ENCODE measurements around the gene VGF. TPM values are rescaled to one million over a fixed set of nuclear protein-coding genes. Genes with fewer than 3 reads are reported as not detected.
A peak's percentile ranks its signal among the peaks of the same experiment; 100 is the strongest.
"Not testable (repeated sequence)": the region's sequence is repeated elsewhere in the genome, so short reads cannot be mapped to it uniquely, and the experiment has no call there.

The VGF gene
- total and polyA plus RNA-seq, 4 donors, result not detected

- ATAC-seq (ENCODE audit: low FRiP score) (no peak), DNase-seq (no peak)
- H3K36me3 ChIP-seq (ENCODE audit: control insufficient read depth in 1 of 2, insufficient read depth in 2 of 2, low read length in 1 of 2), result no peaks in the 10 kb centered on the region
- H3K4me1 ChIP-seq (ENCODE audit: control insufficient read depth in 1 of 2, insufficient read depth in 2 of 2, low read length in 2 of 2), result peaks cover 0 to 5% of the 10 kb centered on the region in 2 donors
- 54 to 62% methylated on average over 4 of the region's 4 CpGs for WGBS, 2 donors
- peak overlapping the region; percentile 77 to 83 for H3K27ac ChIP-seq (ENCODE audit: low read depth in 1 of 2, low read length in 2 of 2)
- intact Hi-C loops (cut with DNase I), result no loop called here
- H3K9me3 ChIP-seq (ENCODE audit: control insufficient read depth, low read length), result no peaks in the 10 kb centered on the region
- H3K4me3 ChIP-seq (ENCODE audit: low read length in 2 of 2), result no peak overlapping the region
- H3K27me3 ChIP-seq (ENCODE audit: control insufficient read depth in 1 of 2, insufficient read depth in 2 of 2, low read length in 1 of 2), result no peaks in the 10 kb centered on the region
Observed at GRCh38 chr7:101120315-101120714, 45.1 kb downstream of the VGF start.

- no peaks in the 10 kb centered on the region for H3K36me3 ChIP-seq (ENCODE audit: control insufficient read depth in 1 of 2, insufficient read depth in 2 of 2, low read length in 1 of 2)
- H3K4me3 ChIP-seq (ENCODE audit: low read length in 2 of 2), result no peak overlapping the region
- no peaks in the 10 kb centered on the region for H3K9me3 ChIP-seq (ENCODE audit: control insufficient read depth, low read length)
- no peak for DNase-seq
- WGBS, 2 donors, result 8 to 10% methylated on average over 10 of the region's 10 CpGs
- peaks cover 0 to 5% of the 10 kb centered on the region in 2 donors for H3K4me1 ChIP-seq (ENCODE audit: control insufficient read depth in 1 of 2, insufficient read depth in 2 of 2, low read length in 2 of 2)
- H3K27me3 ChIP-seq (ENCODE audit: control insufficient read depth in 1 of 2, insufficient read depth in 2 of 2, low read length in 1 of 2), result no peaks in the 10 kb centered on the region
- ATAC-seq (ENCODE audit: low FRiP score), result no peak
- H3K27ac ChIP-seq (ENCODE audit: low read depth in 1 of 2, low read length in 2 of 2), result peak overlapping the region; percentile 31 to 83
- intact Hi-C loops (cut with DNase I), result no loop called here
Observed at GRCh38 chr7:101119876-101120275, 45.5 kb downstream of the VGF start.

GRCh38 chr7:101118856-101119255 lies 46.5 kb downstream of the VGF start:
- Histone ChIP-seq H3K4me1 (ENCODE audit: control insufficient read depth in 1 of 2, insufficient read depth in 2 of 2, low read length in 2 of 2) (peaks cover 0 to 5% of the 10 kb centered on the region in 2 donors), H3K36me3 (ENCODE audit: control insufficient read depth in 1 of 2, insufficient read depth in 2 of 2, low read length in 1 of 2) (no peaks in the 10 kb centered on the region), H3K27me3 (ENCODE audit: control insufficient read depth in 1 of 2, insufficient read depth in 2 of 2, low read length in 1 of 2) (no peaks in the 10 kb centered on the region), H3K27ac (ENCODE audit: low read depth in 1 of 2, low read length in 2 of 2) (peak overlapping the region in 1 of 2 donors; percentile 89), H3K9me3 (ENCODE audit: control insufficient read depth, low read length) (no peaks in the 10 kb centered on the region), H3K4me3 (ENCODE audit: low read length in 2 of 2) (no peak overlapping the region)
- intact Hi-C loops (cut with DNase I), result no loop called here
- ATAC-seq (ENCODE audit: low FRiP score), result no peak
- DNase-seq, result no peak
- 55 to 65% methylated on average over 3 of the region's 3 CpGs for WGBS, 2 donors

GRCh38 chr7:101116898-101117297 lies 48.5 kb downstream of the VGF start:
- no peaks in the 10 kb centered on the region for H3K27me3 ChIP-seq (ENCODE audit: control insufficient read depth in 1 of 2, insufficient read depth in 2 of 2, low read length in 1 of 2)
- 51 to 52% methylated on average over 10 of the region's 10 CpGs for WGBS, 2 donors
- H3K4me3 ChIP-seq (ENCODE audit: low read length in 2 of 2), result no peak overlapping the region
- intact Hi-C loops (cut with DNase I), result no loop called here
- DNase-seq (no peak), ATAC-seq (ENCODE audit: low FRiP score) (no peak)
- peak overlapping the region in 1 of 2 donors; percentile 82 for H3K27ac ChIP-seq (ENCODE audit: low read depth in 1 of 2, low read length in 2 of 2)
- H3K9me3 ChIP-seq (ENCODE audit: control insufficient read depth, low read length), result no peaks in the 10 kb centered on the region
- no peaks in the 10 kb centered on the region for H3K36me3 ChIP-seq (ENCODE audit: control insufficient read depth in 1 of 2, insufficient read depth in 2 of 2, low read length in 1 of 2)
- H3K4me1 ChIP-seq (ENCODE audit: control insufficient read depth in 1 of 2, insufficient read depth in 2 of 2, low read length in 2 of 2), result peaks cover 0 to 5% of the 10 kb centered on the region in 2 donors

GRCh38 chr7:101115215-101115614 lies 50.2 kb downstream of the VGF start:
- no peak overlapping the region for H3K4me3 ChIP-seq (ENCODE audit: low read length in 2 of 2)
- ATAC-seq (ENCODE audit: low FRiP score) (no peak), DNase-seq (no peak)
- H3K9me3 ChIP-seq (ENCODE audit: control insufficient read depth, low read length), result no peaks in the 10 kb centered on the region
- peaks cover 0 to under 1% of the 10 kb centered on the region in 2 donors for H3K4me1 ChIP-seq (ENCODE audit: control insufficient read depth in 1 of 2, insufficient read depth in 2 of 2, low read length in 2 of 2)
- H3K36me3 ChIP-seq (ENCODE audit: control insufficient read depth in 1 of 2, insufficient read depth in 2 of 2, low read length in 1 of 2), result no peaks in the 10 kb centered on the region
- intact Hi-C loops (cut with DNase I), result no loop called here
- peak overlapping the region; percentile 8 to 46 for H3K27ac ChIP-seq (ENCODE audit: low read depth in 1 of 2, low read length in 2 of 2)
- H3K27me3 ChIP-seq (ENCODE audit: control insufficient read depth in 1 of 2, insufficient read depth in 2 of 2, low read length in 1 of 2), result no peaks in the 10 kb centered on the region
- WGBS, 2 donors, result 95 to 97% methylated on average over 3 of the region's 3 CpGs

- Histone ChIP-seq H3K27me3 (ENCODE audit: control insufficient read depth in 1 of 2, insufficient read depth in 2 of 2, low read length in 1 of 2) (no peaks in the 10 kb centered on the region), H3K27ac (ENCODE audit: low read depth in 1 of 2, low read length in 2 of 2) (no peak overlapping the region), H3K4me1 (ENCODE audit: control insufficient read depth in 1 of 2, insufficient read depth in 2 of 2, low read length in 2 of 2) (no peaks in the 10 kb centered on the region), H3K4me3 (ENCODE audit: low read length in 2 of 2) (no peak overlapping the region), H3K36me3 (ENCODE audit: control insufficient read depth in 1 of 2, insufficient read depth in 2 of 2, low read length in 1 of 2) (no peaks in the 10 kb centered on the region), H3K9me3 (ENCODE audit: control insufficient read depth, low read length) (no peaks in the 10 kb centered on the region)
- DNase-seq (peak in 1 of 2 donors; percentile 77), ATAC-seq (ENCODE audit: low FRiP score) (no peak)
- WGBS, 2 donors, result 38 to 50% methylated on average over 7 to 8 of the region's 8 CpGs
- intact Hi-C loops (cut with DNase I), result no loop called here
Observed at GRCh38 chr7:101114492-101114891, 50.9 kb downstream of the VGF start.

- 80 to 91% methylated on average over 11 of the region's 11 CpGs for WGBS, 2 donors
- ATAC-seq (ENCODE audit: low FRiP score), result no peak
- H3K36me3 ChIP-seq (ENCODE audit: control insufficient read depth in 1 of 2, insufficient read depth in 2 of 2, low read length in 1 of 2), result no peaks in the 10 kb centered on the region
- H3K4me3 ChIP-seq (ENCODE audit: low read length in 2 of 2), result no peak overlapping the region
- H3K9me3 ChIP-seq (ENCODE audit: control insufficient read depth, low read length), result no peaks in the 10 kb centered on the region
- no peak for DNase-seq
- intact Hi-C loops (cut with DNase I), result no loop called here
- H3K4me1 ChIP-seq (ENCODE audit: control insufficient read depth in 1 of 2, insufficient read depth in 2 of 2, low read length in 2 of 2), result no peaks in the 10 kb centered on the region
- H3K27me3 ChIP-seq (ENCODE audit: control insufficient read depth in 1 of 2, insufficient read depth in 2 of 2, low read length in 1 of 2), result no peaks in the 10 kb centered on the region
- H3K27ac ChIP-seq (ENCODE audit: low read depth in 1 of 2, low read length in 2 of 2), result no peak overlapping the region
Observed at GRCh38 chr7:101113836-101114235, 51.5 kb downstream of the VGF start.

- H3K4me3 ChIP-seq (ENCODE audit: low read length in 2 of 2); ATAC-seq (ENCODE audit: low FRiP score); intact Hi-C loops (cut with DNase I); DNase-seq; H3K27me3 ChIP-seq (ENCODE audit: control insufficient read depth in 1 of 2, insufficient read depth in 2 of 2, low read length in 1 of 2); H3K36me3 ChIP-seq (ENCODE audit: control insufficient read depth in 1 of 2, insufficient read depth in 2 of 2, low read length in 1 of 2); H3K9me3 ChIP-seq (ENCODE audit: control insufficient read depth, low read length); H3K4me1 ChIP-seq (ENCODE audit: control insufficient read depth in 1 of 2, insufficient read depth in 2 of 2, low read length in 2 of 2): not testable (repeated sequence)
- peak overlapping the region in 1 of 2 donors; percentile 53 for H3K27ac ChIP-seq (ENCODE audit: low read depth in 1 of 2, low read length in 2 of 2)
- WGBS, 2 donors, result 97 to 98% methylated on average over 7 of the region's 7 CpGs
Observed at GRCh38 chr7:101113140-101113539, 52.2 kb downstream of the VGF start.

Measured in aorta (tissue), 5 donors.